Upper lobe of right lung (tissue), 1 donor: ENCODE results near the gene RERE. TPM values are rescaled to one million over a fixed set of nuclear protein-coding genes. Genes with fewer than 3 reads are reported as not detected.

Source experiments
- ATAC-seq: fragments of 200-7000 bp; cut with Tn5 transposase; one replicate; pipeline ENCODE4 v1.9.1; 2020; ENCODE audit warnings: mild to moderate bottlenecking, moderate library complexity
- DNase-seq: peaks from one replicate; pipeline ENCODE4 v3.0.0-alpha.2; 2020
- H3K27ac ChIP-seq: fragments of 200-600 bp; one replicate; pipeline ENCODE4 v1.8.0; 2022
- H3K27me3 ChIP-seq: fragments of 200-600 bp; one replicate; pipeline ENCODE4 v1.8.0; 2022; ENCODE audit warnings: mild to moderate bottlenecking
- H3K36me3 ChIP-seq: fragments of 200-600 bp; one replicate; pipeline ENCODE4 v1.8.0; 2022
- H3K4me1 ChIP-seq: fragments of 200-600 bp; one replicate; pipeline ENCODE4 v1.8.0; 2022
- H3K4me3 ChIP-seq: fragments of 200-600 bp; one replicate; pipeline ENCODE4 v1.8.0; 2022; ENCODE audit warnings: mild to moderate bottlenecking
- H3K9me3 ChIP-seq: fragments of 200-600 bp; one replicate; pipeline ENCODE4 v1.8.0; 2022
- intact Hi-C: fragments of 100-400 bp; cut with DNase I; formaldehyde crosslinking; loops from one replicate; pipeline ENCODE4 v1.11.0; 2022
- total RNA-seq: library from RNA; stranded (reverse); fragmentation: NEBNext Ultra II Directional; extraction: Animal tissue kit (Norgen Biotek cat#: 25700); gene quantifications from one replicate; pipeline ENCODE4 v1.2.1, GENCODE V29; 2021
- TF ChIP-seq, protein P1 (sequence below): fragments of 200-600 bp; IDR thresholded peaks from one replicate; pipeline ENCODE4 v1.8.0; 2022; ENCODE audit warnings: antibody characterized with exemption
- donor health status: DM: no; HTN: yes; CAD: no; lungs with severe emphysema.

Gene RERE
- total RNA-seq, 1 donor from 2014 or later, result 99.6 TPM

DNA sequence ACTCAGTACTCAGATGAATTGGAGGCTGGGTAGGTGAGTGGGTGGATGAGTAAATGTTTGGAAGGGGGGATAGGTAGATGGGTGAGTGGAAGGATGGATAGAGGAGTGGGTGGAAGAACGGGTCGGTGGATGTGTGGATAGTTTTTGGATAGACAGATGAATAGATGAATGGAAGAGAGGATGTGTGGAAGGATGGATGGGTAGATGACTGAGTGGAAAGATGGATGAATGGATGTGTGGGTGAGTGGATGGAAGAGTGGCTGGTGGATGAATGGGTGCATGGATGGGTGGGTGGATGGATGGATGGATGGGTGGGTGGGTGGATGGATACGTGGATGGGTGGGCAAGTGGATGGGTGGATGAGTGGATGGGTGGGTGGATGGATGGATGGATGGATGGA, 495.8 kb downstream of the RERE start:
- peaks cover 7% of the 10 kb centered on the region for H3K4me1 ChIP-seq
- no peaks in the 10 kb centered on the region for H3K9me3 ChIP-seq
- peaks cover 3% of the 10 kb centered on the region for H3K27me3 ChIP-seq
- H3K27ac ChIP-seq, result no peak overlapping the region
- intact Hi-C loops, result no loop called here
- no peak overlapping the region for H3K4me3 ChIP-seq
- TF ChIP-seq, protein P1, sequence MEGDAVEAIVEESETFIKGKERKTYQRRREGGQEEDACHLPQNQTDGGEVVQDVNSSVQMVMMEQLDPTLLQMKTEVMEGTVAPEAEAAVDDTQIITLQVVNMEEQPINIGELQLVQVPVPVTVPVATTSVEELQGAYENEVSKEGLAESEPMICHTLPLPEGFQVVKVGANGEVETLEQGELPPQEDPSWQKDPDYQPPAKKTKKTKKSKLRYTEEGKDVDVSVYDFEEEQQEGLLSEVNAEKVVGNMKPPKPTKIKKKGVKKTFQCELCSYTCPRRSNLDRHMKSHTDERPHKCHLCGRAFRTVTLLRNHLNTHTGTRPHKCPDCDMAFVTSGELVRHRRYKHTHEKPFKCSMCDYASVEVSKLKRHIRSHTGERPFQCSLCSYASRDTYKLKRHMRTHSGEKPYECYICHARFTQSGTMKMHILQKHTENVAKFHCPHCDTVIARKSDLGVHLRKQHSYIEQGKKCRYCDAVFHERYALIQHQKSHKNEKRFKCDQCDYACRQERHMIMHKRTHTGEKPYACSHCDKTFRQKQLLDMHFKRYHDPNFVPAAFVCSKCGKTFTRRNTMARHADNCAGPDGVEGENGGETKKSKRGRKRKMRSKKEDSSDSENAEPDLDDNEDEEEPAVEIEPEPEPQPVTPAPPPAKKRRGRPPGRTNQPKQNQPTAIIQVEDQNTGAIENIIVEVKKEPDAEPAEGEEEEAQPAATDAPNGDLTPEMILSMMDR, result no peak
- H3K36me3 ChIP-seq, result no peaks in the 10 kb centered on the region
- no peak for ATAC-seq
- no peak for DNase-seq

DNA sequence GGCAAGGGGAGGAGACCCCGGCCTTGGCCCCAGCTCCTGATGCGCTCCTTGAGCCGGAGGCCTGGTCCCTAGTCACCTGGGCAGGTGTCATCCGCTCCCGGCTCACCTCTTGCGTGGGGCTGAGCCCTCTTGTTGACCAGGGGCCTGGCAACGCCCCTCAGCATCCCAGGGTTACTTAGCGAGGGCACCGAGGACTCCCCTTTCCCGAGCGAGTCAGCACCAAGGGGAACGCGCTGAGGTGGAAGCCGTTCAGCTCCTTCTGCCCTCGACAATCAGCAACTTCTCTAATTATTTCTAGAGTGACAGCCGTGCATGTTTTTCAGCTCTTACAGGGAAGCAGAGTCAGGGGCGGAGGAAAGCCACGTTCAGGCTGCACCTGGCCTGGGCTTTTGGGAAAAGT, 499.0 kb downstream of the RERE start:
- Histone ChIP-seq H3K27ac (no peak overlapping the region), H3K36me3 (no peaks in the 10 kb centered on the region), H3K4me1 (peaks cover 7% of the 10 kb centered on the region), H3K27me3 (peaks cover 3% of the 10 kb centered on the region), H3K9me3 (no peaks in the 10 kb centered on the region), H3K4me3 (peak overlapping the region; percentile 56)
- DNase-seq, result no peak
- no peak for ATAC-seq
- TF ChIP-seq, protein P1, result no peak
- intact Hi-C loops, result loop anchor here (10.0 kb wide), 2 partner anchors 294 to 334 kb away; partner anchors contain the start of gene ERRFI1

DNA sequence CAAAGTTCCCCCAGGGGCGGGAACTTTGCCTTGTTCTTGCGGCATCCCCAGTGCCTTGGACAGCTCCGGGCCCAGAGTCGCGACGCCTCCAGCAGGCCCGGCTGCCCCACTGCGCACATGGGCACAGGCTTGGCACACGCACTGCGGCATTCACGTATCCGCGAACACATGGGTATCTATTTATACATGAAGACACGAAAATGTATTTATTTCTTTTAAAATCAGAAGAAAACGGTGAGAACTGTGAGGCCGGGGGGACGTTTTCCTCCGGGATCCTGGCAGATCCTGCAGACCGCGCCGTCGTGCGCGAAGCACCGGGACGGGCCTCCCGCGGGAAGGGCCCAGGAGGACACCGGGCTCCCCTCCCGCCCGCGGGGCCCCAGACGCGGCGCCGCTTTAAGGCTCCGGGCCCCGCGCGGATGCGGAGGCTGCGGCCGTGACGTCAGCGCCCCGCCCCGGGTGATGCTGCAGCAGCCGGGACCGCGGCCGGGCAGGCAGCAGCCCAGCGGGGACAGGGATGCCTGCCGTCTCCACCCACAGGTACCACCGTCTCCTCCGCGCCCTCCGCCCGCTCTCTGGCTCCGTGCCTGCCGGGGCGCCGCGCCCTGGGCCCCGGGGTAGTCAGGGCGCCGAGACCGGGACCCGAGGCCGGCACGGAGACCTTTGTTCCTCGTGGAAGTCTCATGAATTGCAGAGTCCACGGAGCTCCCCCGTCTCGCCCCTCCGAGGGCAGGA, 499.6 kb downstream of the RERE start, which contains the start of gene SLC45A1:
Gene SLC45A1 (plus strand): TSS at position 468 of the 735 bp plus-strand sequence. CDS start 6,216 bp downstream, outside the sequence.
- intact Hi-C loops, result loop anchor here (10.0 kb wide), 2 partner anchors 293 to 333 kb away; partner anchors contain the start of gene ERRFI1
- H3K27ac ChIP-seq, result no peak within 1 kb of the TSS
- peaks cover 7% of the 10 kb centered on the region for H3K4me1 ChIP-seq
- H3K36me3 ChIP-seq, result no peaks in the 10 kb centered on the region
- DNase-seq (peak; percentile 86), ATAC-seq (peak; percentile 81)
- no peaks in the 10 kb centered on the region for H3K9me3 ChIP-seq
- TF ChIP-seq, protein P1, result no peak
- peaks cover 3% of the 10 kb centered on the region for H3K27me3 ChIP-seq
- peak within 1 kb of the TSS; percentile 56 for H3K4me3 ChIP-seq

DNA sequence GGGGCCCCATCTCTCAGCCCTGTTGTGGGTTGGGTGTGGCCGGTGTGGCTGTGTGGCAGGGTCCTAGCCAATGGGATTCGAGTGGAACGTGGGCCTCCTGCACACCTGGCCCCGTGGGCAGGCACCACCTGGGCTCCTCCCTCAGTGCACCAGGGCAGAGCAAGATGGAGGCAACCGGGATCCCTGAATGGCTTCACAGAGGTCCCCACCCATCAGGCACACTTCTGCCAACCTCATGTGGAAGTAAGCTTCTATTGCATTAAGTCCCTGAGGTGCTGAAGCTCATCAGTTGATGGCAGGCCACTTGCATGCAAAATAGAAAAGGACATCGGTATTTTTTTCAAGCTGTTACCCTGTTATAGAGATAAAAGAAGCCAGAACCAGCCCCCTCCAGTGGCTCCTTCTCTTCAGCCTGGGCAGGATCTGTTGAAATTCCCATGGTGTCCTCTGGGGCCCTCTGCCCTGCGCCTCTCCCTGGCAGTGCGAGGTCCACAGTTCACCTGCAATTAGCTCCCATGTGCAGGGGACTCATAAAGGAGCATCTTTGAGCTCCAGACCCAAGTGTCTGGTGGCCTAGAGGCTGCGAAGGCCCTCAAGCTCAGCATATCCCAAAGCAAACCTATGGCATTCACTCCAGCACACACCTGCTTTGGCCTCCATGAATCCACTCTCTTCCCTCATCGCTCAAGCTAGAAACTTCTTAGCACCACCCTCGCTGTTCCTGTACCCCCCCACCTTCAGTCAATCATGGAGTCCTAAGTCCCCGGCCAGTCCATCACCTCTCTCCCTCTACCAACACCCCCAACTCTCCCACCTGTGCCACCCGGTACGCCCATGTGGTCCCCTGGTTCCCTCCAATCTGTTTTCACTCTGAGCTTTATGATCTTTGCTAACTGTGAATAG, 501.6 kb downstream of the RERE start:
- no peak overlapping the region for H3K27ac ChIP-seq
- H3K9me3 ChIP-seq, result no peaks in the 10 kb centered on the region
- H3K4me3 ChIP-seq, result no peak overlapping the region
- H3K4me1 ChIP-seq, result peaks cover 13% of the 10 kb centered on the region
- peaks cover 3% of the 10 kb centered on the region for H3K27me3 ChIP-seq
- no peak for ATAC-seq
- DNase-seq, result no peak
- H3K36me3 ChIP-seq, result no peaks in the 10 kb centered on the region
- TF ChIP-seq, protein P1, result no peak
- intact Hi-C loops, result loop anchor here (10.0 kb wide), 2 partner anchors 291 to 331 kb away; partner anchors contain the start of gene ERRFI1

DNA sequence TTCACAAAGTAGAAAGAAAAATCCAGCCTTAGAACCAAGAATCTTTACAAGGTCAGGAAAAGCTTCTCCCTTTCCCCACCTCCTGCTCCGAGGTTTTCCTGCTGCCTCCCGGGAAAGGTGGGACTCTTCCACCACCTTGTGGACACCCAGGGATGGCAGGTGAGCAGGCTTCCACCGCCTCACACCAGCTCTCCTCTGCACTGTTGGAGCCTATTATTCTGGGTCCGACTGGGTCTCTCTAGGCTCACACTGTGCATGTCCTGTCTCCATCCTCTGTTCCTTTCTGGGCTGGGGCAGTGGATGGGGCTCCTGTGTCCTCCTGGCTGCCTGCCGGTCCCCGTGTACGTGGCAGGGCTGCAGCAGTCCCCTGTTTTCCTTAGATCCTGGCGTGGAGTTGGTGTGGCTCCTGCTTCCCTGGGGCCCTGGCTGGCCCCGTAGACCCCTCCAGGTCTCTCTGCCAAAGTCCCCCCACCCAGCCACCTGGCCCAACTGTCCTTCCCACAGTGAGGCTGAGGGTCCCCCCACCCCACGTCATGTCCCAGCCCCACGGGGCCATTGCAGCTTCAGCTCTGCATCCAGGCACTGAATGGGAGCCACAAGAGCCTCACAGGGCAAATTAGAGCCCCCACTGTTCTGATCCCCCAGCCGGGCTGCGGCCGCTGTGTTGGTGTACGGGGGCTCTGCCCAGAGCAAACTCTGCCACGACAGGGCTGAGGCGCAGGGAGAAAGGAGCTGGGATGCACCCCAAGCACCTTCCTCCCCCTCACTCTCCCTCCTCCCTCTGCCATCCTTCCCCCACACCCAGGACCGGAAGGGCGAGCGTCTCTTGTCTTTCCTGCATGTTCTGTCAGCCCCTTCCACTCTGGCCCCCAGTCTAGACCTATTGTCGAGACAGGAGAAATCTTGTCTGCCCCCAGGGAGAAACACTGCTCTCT, 502.8 kb downstream of the RERE start:
- Histone ChIP-seq H3K36me3 (no peaks in the 10 kb centered on the region), H3K9me3 (no peaks in the 10 kb centered on the region), H3K27ac (no peak overlapping the region), H3K27me3 (peaks cover 3% of the 10 kb centered on the region), H3K4me3 (no peak overlapping the region), H3K4me1 (peaks cover 13% of the 10 kb centered on the region)
- intact Hi-C loops, result loop anchor here (10.0 kb wide), 2 partner anchors 290 to 330 kb away; partner anchors contain the start of gene ERRFI1
- ATAC-seq (peak; percentile 91), DNase-seq (peak; percentile 84)
- TF ChIP-seq, protein P1, result peak; percentile 88
